IMR-90 (cell line): ENCODE measurements around the gene PARVB.

Experiments
- TF ChIP-seq, protein P1 (sequence below): conservative IDR thresholded peaks from 2 replicates; pipeline ENCODE4 v1.5.1; 2012; ENCODE audit warnings: mild to moderate bottlenecking, low read depth, low read length, improper control_type of control experiment
- TF ChIP-seq, protein P2 (sequence below): fragments of 150-350 bp; IDR thresholded peaks from 2 replicates; pipeline ENCODE4 v1.6.1; 2017; ENCODE audit warnings: mild to moderate bottlenecking, antibody characterized with exemption, low read length, low read depth

DNA sequence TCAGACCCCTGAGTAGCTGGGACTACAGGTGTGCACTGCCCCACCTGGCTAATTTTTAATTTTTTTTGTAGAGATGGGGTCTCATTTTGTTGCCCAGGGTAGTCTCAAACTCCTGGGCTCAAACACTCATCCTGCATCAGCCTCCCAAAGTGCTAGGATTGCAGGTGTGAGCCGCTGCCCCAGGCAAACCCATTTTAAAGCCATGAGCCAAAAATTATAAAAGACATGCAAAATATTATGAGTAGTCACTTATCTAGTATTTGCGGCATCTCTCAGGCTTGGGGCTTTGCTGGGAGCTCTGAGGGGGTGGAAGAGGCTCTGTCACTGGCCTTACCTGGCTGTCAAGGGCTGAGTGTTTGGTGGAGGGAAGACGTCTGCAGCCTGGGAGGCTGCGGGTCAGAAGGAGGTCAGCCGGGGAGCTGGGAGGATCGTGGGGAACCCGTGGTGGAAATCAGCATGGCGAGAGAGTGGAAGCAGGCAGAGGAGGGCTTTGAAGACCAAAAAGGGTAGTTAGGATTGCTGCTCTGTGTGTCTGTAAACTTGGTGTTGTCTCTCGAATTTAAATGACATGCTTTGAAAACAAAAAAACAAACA, 87.6 kb downstream of the PARVB start:
- TF ChIP-seq, protein P1, sequence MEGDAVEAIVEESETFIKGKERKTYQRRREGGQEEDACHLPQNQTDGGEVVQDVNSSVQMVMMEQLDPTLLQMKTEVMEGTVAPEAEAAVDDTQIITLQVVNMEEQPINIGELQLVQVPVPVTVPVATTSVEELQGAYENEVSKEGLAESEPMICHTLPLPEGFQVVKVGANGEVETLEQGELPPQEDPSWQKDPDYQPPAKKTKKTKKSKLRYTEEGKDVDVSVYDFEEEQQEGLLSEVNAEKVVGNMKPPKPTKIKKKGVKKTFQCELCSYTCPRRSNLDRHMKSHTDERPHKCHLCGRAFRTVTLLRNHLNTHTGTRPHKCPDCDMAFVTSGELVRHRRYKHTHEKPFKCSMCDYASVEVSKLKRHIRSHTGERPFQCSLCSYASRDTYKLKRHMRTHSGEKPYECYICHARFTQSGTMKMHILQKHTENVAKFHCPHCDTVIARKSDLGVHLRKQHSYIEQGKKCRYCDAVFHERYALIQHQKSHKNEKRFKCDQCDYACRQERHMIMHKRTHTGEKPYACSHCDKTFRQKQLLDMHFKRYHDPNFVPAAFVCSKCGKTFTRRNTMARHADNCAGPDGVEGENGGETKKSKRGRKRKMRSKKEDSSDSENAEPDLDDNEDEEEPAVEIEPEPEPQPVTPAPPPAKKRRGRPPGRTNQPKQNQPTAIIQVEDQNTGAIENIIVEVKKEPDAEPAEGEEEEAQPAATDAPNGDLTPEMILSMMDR, result no peak
- TF ChIP-seq, protein P2, sequence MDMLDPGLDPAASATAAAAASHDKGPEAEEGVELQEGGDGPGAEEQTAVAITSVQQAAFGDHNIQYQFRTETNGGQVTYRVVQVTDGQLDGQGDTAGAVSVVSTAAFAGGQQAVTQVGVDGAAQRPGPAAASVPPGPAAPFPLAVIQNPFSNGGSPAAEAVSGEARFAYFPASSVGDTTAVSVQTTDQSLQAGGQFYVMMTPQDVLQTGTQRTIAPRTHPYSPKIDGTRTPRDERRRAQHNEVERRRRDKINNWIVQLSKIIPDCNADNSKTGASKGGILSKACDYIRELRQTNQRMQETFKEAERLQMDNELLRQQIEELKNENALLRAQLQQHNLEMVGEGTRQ, result no peak
